ENCODE data around the gene OSER1. TPM values are rescaled to one million over a fixed set of nuclear protein-coding genes. Genes with fewer than 3 reads are reported as not detected.

The OSER1 gene
- total and polyA plus RNA-seq, 2 experiments from 2014 or later: 34.7 to 49.4 TPM

GRCh38 chr20:44218446-44218845 lies 7.9 kb upstream of the OSER1 start:
- WGBS (ENCODE audit: low lambda C conversion rate, missing lambda C conversion rate): 78% methylated on average over 4 of the region's 4 CpGs
- no peak overlapping the region for H3K27ac ChIP-seq
- no peaks in the 10 kb centered on the region for H4K20me1 ChIP-seq (ENCODE audit: insufficient read depth, poor library complexity, severe bottlenecking)
- no peaks in the 10 kb centered on the region for H3K9me3 ChIP-seq (ENCODE audit: low read depth)
- no peaks in the 10 kb centered on the region for H3K4me1 ChIP-seq (ENCODE audit: insufficient read depth)
- H3K27me3 ChIP-seq: no peaks in the 10 kb centered on the region
- H3K9me2 ChIP-seq (replicated peaks; ENCODE audit: insufficient read depth): no peaks in the 10 kb centered on the region
- no peaks in the 10 kb centered on the region for H3K36me3 ChIP-seq (replicated peaks; ENCODE audit: insufficient read depth, low read depth)
- TF ChIP-seq CTCF (IDR thresholded peaks at IDR 0.05; ENCODE audit: poor library complexity) (no peak), EZH2 (IDR thresholded peaks at IDR 0.05; ENCODE audit: borderline replicate concordance) (no peak), EZH2phosphoT487 (IDR thresholded peaks at IDR 0.05; ENCODE audit: low read depth, severe bottlenecking, unreplicated experiment) (no peak)
- H3K4me3 ChIP-seq: no peak overlapping the region
- H2AFZ ChIP-seq: no peak overlapping the region
- no peak overlapping the region for H3K4me2 ChIP-seq
- peaks cover 2% of the 10 kb centered on the region for H3K79me2 ChIP-seq
- DNase-seq (ENCODE audit: low spot score): no peak

- DNase-seq (ENCODE audit: low spot score): peak; percentile 83
- H4K20me1 ChIP-seq (ENCODE audit: insufficient read depth, poor library complexity, severe bottlenecking): no peaks in the 10 kb centered on the region
- WGBS (ENCODE audit: low lambda C conversion rate, missing lambda C conversion rate): 56% methylated on average over 11 of the region's 11 CpGs
- no peaks in the 10 kb centered on the region for H3K27me3 ChIP-seq
- no peak for TF ChIP-seq EZH2phosphoT487 (IDR thresholded peaks at IDR 0.05; ENCODE audit: low read depth, severe bottlenecking, unreplicated experiment)
- no peak for TF ChIP-seq EZH2 (IDR thresholded peaks at IDR 0.05; ENCODE audit: borderline replicate concordance)
- peak; percentile 80 for TF ChIP-seq CTCF (IDR thresholded peaks at IDR 0.05; ENCODE audit: poor library complexity)
- H3K27ac ChIP-seq: no peak overlapping the region
- H3K9me3 ChIP-seq (ENCODE audit: low read depth): no peaks in the 10 kb centered on the region
- no peak overlapping the region for H2AFZ ChIP-seq
- no peaks in the 10 kb centered on the region for H3K36me3 ChIP-seq (replicated peaks; ENCODE audit: insufficient read depth, low read depth)
- no peaks in the 10 kb centered on the region for H3K4me1 ChIP-seq (ENCODE audit: insufficient read depth)
- H3K9me2 ChIP-seq (replicated peaks; ENCODE audit: insufficient read depth): no peaks in the 10 kb centered on the region
- H3K4me2 ChIP-seq: no peak overlapping the region
- H3K4me3 ChIP-seq: no peak overlapping the region
- H3K79me2 ChIP-seq: peaks cover 10% of the 10 kb centered on the region
These were observed 6.9 kb upstream of the OSER1 start for GRCh38 chr20:44217342-44218092.

GRCh38 chr20:44215125-44215524 lies 4.6 kb upstream of the OSER1 start:
- Histone ChIP-seq H3K4me2 (no peak overlapping the region), H3K9me2 (replicated peaks; ENCODE audit: insufficient read depth) (no peaks in the 10 kb centered on the region), H3K27ac (no peak overlapping the region), H3K4me3 (no peak overlapping the region), H2AFZ (no peak overlapping the region), H3K79me2 (peaks cover 20% of the 10 kb centered on the region), H3K27me3 (no peaks in the 10 kb centered on the region), H3K9me3 (ENCODE audit: low read depth) (no peaks in the 10 kb centered on the region), H3K36me3 (replicated peaks; ENCODE audit: insufficient read depth, low read depth) (no peaks in the 10 kb centered on the region), H3K4me1 (ENCODE audit: insufficient read depth) (no peaks in the 10 kb centered on the region), H4K20me1 (ENCODE audit: insufficient read depth, poor library complexity, severe bottlenecking) (no peaks in the 10 kb centered on the region)
- peak; percentile 85 for DNase-seq (ENCODE audit: low spot score)
- 50% methylated on average over 7 of the region's 7 CpGs for WGBS (ENCODE audit: low lambda C conversion rate, missing lambda C conversion rate)
- peak; percentile 89 for TF ChIP-seq CTCF (IDR thresholded peaks at IDR 0.05; ENCODE audit: poor library complexity)
- TF ChIP-seq EZH2phosphoT487 (IDR thresholded peaks at IDR 0.05; ENCODE audit: low read depth, severe bottlenecking, unreplicated experiment): no peak
